PC-9 (cell line): Measurements from ENCODE around the gene STX2. TPM values are rescaled to one million over a fixed set of nuclear protein-coding genes. Genes with fewer than 3 reads are reported as not detected.
A peak's percentile ranks its signal among the peaks of the same experiment; 100 is the strongest.

Source experiments
- BruUV-seq: library from RNA; stranded (reverse); fragments of 400-500 nt; replicated peaks from 2 replicates; lab custom pipeline; 2021; lab: Mats Ljungman, UMichigan
- CTCF ChIA-PET: fragments of 300-600 bp; sonication (Branson Sonifier 250); formaldehyde crosslinking; loops from one replicate; lab custom pipeline; 2022; ENCODE audit warnings: antibody characterized with exemption; lab: Charles Lee
- POLR2A ChIA-PET: fragments of 300-600 bp; sonication (Branson Sonifier 250); formaldehyde crosslinking; loops from one replicate; lab custom pipeline; 2022; ENCODE audit warnings: antibody characterized with exemption; ENCODE audit not compliant: unreplicated experiment; lab: Charles Lee
- DNase-seq, 2 experiments: peaks; one replicate each; pipeline versions ENCODE4 v3.0.0 to v3.0.0-alpha.2; 2015 to 2022; ENCODE audit warnings: mixed read lengths in 1 of 2
- H2AFZ ChIP-seq: fragments of 200-600 bp; sonication (generic); 2 replicates; pipeline ENCODE4 v1.8.1; 2017; ENCODE audit warnings: antibody characterized with exemption
- H3F3A ChIP-seq: fragments of 200-600 bp; sonication (generic); 2 replicates; pipeline ENCODE4 v1.8.1; 2017; ENCODE audit warnings: antibody characterized with exemption, mild to moderate bottlenecking, low read depth; ENCODE audit not compliant: insufficient read depth
- H3K27ac ChIP-seq: fragments of 200-600 bp; sonication (generic); 2 replicates; pipeline ENCODE4 v1.6.1; 2016; ENCODE audit warnings: mixed run types
- H3K27me3 ChIP-seq: fragments of 200-600 bp; sonication (generic); 2 replicates; pipeline ENCODE4 v1.6.1; 2016; ENCODE audit warnings: low read depth, mixed run types; ENCODE audit not compliant: insufficient read depth
- H3K36me3 ChIP-seq: fragments of 200-600 bp; sonication (generic); 2 replicates; pipeline ENCODE4 v1.6.1; 2016; ENCODE audit warnings: low read depth, mixed run types
- H3K4me1 ChIP-seq: fragments of 200-600 bp; sonication (generic); replicated peaks from 2 replicates; pipeline ENCODE4 v1.6.1; 2016; ENCODE audit warnings: mixed run types; ENCODE audit not compliant: insufficient read depth
- H3K4me2 ChIP-seq: fragments of 200-600 bp; sonication (generic); 2 replicates; pipeline ENCODE4 v1.6.1; 2017; ENCODE audit warnings: mixed run types
- H3K4me3 ChIP-seq: fragments of 200-600 bp; sonication (generic); 2 replicates; pipeline ENCODE4 v1.6.1; 2016; ENCODE audit warnings: mixed run types
- H3K79me2 ChIP-seq: fragments of 200-600 bp; sonication (generic); 2 replicates; pipeline ENCODE4 v1.6.1; 2017; ENCODE audit warnings: low read depth, mixed run types
- H3K9me2 ChIP-seq: fragments of 200-600 bp; sonication (generic); 2 replicates; pipeline ENCODE4 v1.8.1; 2017; ENCODE audit warnings: mild to moderate bottlenecking; ENCODE audit not compliant: insufficient read depth
- H3K9me3 ChIP-seq: fragments of 200-600 bp; sonication (generic); 2 replicates; pipeline ENCODE4 v1.8.1; 2016; ENCODE audit warnings: low read depth; ENCODE audit not compliant: insufficient read depth
- H4K20me1 ChIP-seq: fragments of 200-600 bp; sonication (generic); 2 replicates; pipeline ENCODE4 v1.8.1; 2017; ENCODE audit not compliant: insufficient read depth
- CTCF ChIP-seq: fragments of 200-600 bp; sonication (generic); conservative IDR thresholded peaks from 2 replicates; pipeline ENCODE4 v1.6.1; 2017; ENCODE audit warnings: mixed run types, antibody characterized with exemption, mild to moderate bottlenecking, moderate library complexity
- EZH2 ChIP-seq: fragments of 200-600 bp; sonication (generic); IDR thresholded peaks from 2 replicates; pipeline ENCODE4 v1.8.0; 2017; ENCODE audit warnings: antibody characterized with exemption, low read depth
- intact Hi-C: fragments of 100-400 bp; cut with micrococcal nuclease; formaldehyde crosslinking; loops from one replicate; pipeline ENCODE4 v1.10.0; 2022; ENCODE audit not compliant: unreplicated experiment
- total RNA-seq: library from RNA; stranded (reverse); gene quantifications from 2 replicates; pipeline ENCODE4 v1.2.3, GENCODE V29; 2021

STX2 gene
- total RNA-seq, 1 experiment from 2014 or later = 9.7 TPM

- TF ChIP-seq EZH2 = no peak
- peak; percentile 75 for TF ChIP-seq CTCF
- Histone ChIP-seq H2AFZ (peak overlapping the region; percentile 85), H3K9me2 (no peaks in the 10 kb centered on the region), H3K36me3 (no peaks in the 10 kb centered on the region), H3K79me2 (no peaks in the 10 kb centered on the region), H3F3A (peaks cover 4% of the 10 kb centered on the region), H3K27ac (no peak overlapping the region), H3K4me2 (peak overlapping the region; percentile 92), H3K4me1 (no peaks in the 10 kb centered on the region), H4K20me1 (no peaks in the 10 kb centered on the region), H3K27me3 (no peaks in the 10 kb centered on the region), H3K9me3 (no peaks in the 10 kb centered on the region), H3K4me3 (peak overlapping the region; percentile 58)
- ChIA-PET CTCF (no interaction called here), POLR2A (no interaction called here)
- BruUV-seq = no TSS peak
- peak in 1 of 2 experiments; percentile 77 for DNase-seq
- intact Hi-C loops = loop anchor here (1.0 to 5.0 kb wide), 2 partner anchors 53 to 58 kb away; partner anchors contain the start of gene RAN
These were observed 20.1 kb downstream of the STX2 start for GRCh38 chr12:130818635-130819576.

GRCh38 chr12:130818272-130818634 lies 20.8 kb downstream of the STX2 start:
- Histone ChIP-seq H3K9me3 (no peaks in the 10 kb centered on the region), H2AFZ (peak overlapping the region; percentile 85), H3K4me2 (peak overlapping the region; percentile 92), H3K27ac (no peak overlapping the region), H3K27me3 (no peaks in the 10 kb centered on the region), H3K4me1 (no peaks in the 10 kb centered on the region), H3K36me3 (no peaks in the 10 kb centered on the region), H3K9me2 (no peaks in the 10 kb centered on the region), H4K20me1 (no peaks in the 10 kb centered on the region), H3K4me3 (peak overlapping the region; percentile 58), H3F3A (peaks cover 4% of the 10 kb centered on the region), H3K79me2 (no peaks in the 10 kb centered on the region)
- intact Hi-C loops = loop anchor here (5.0 kb wide), 1 partner anchor 54 kb away; the partner anchor contains the start of gene RAN
- ChIA-PET CTCF (no interaction called here), POLR2A (no interaction called here)
- TF ChIP-seq EZH2 (no peak), CTCF (no peak)
- BruUV-seq = no TSS peak
- DNase-seq = no peak

- CTCF ChIA-PET = no interaction called here
- intact Hi-C loops = loop anchor here (5.0 kb wide), 1 partner anchor 54 kb away; the partner anchor contains the start of gene RAN
- H3F3A ChIP-seq = peaks cover 4% of the 10 kb centered on the region
These were observed 21.2 kb downstream of the STX2 start for GRCh38 chr12:130817804-130818203.

More at GRCh38 chr12:130817804-130818203, 21.2 kb downstream of the STX2 start:
- H3K9me2 ChIP-seq = no peaks in the 10 kb centered on the region
- H3K4me2 ChIP-seq = no peak overlapping the region
- POLR2A ChIA-PET = no interaction called here
- DNase-seq = no peak
- no TSS peak for BruUV-seq
- H3K79me2 ChIP-seq = no peaks in the 10 kb centered on the region
- H3K27ac ChIP-seq = no peak overlapping the region
- no peaks in the 10 kb centered on the region for H3K27me3 ChIP-seq
- H2AFZ ChIP-seq = no peak overlapping the region
- no peaks in the 10 kb centered on the region for H3K4me1 ChIP-seq
- no peak overlapping the region for H3K4me3 ChIP-seq
- no peaks in the 10 kb centered on the region for H4K20me1 ChIP-seq
- no peaks in the 10 kb centered on the region for H3K9me3 ChIP-seq
- no peaks in the 10 kb centered on the region for H3K36me3 ChIP-seq
- no peak for TF ChIP-seq CTCF
- no peak for TF ChIP-seq EZH2
